ENCODE measurements around the gene F8. TPM values are rescaled to one million over a fixed set of nuclear protein-coding genes. Genes with fewer than 3 reads are reported as not detected.

The F8 gene
- total and polyA plus RNA-seq, 9 of the 15 experiments (the other 6 are each of a cell fraction or from before 2014, with no cell fraction given) = 0.41 to 3.8 (median 0.91) TPM

DNA sequence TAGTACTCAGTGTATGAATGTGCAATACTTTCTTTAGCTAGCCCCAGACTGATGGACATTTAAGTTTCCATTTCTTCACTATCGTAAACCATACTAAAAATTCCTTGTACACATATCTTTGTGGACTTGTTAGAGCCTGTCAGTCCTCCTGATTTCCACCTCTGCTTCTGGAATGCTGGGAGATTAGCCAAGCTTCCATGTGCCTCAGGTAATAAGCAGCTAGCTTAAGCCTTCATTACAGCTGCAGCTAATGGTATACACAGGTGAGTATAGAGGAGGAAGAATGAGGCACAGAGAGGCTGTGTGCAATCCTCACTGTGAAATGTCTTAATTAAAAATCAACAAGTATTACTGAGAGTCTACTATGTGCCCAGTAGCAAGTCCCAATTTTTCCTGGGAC, 197.9 kb downstream of the F8 start (continued):
- TF ChIP-seq, protein P1, sequence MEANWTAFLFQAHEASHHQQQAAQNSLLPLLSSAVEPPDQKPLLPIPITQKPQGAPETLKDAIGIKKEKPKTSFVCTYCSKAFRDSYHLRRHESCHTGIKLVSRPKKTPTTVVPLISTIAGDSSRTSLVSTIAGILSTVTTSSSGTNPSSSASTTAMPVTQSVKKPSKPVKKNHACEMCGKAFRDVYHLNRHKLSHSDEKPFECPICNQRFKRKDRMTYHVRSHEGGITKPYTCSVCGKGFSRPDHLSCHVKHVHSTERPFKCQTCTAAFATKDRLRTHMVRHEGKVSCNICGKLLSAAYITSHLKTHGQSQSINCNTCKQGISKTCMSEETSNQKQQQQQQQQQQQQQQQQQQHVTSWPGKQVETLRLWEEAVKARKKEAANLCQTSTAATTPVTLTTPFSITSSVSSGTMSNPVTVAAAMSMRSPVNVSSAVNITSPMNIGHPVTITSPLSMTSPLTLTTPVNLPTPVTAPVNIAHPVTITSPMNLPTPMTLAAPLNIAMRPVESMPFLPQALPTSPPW (CRISPR knock-in tag; IDR thresholded peaks at IDR 0.05) = no peak
- no peak for TF ChIP-seq C11orf30 (IDR thresholded peaks at IDR 0.05; ENCODE audit: low read depth)
- TF ChIP-seq CCNT2 (IDR thresholded peaks at IDR 0.05; ENCODE audit: borderline replicate concordance, extremely low read depth, insufficient read length, low read depth, low read length) = no peak
- TF ChIP-seq U2AF2 (optimal IDR thresholded peaks at IDR 0.05; ENCODE audit: low read depth, low read length) = no peak

DNA sequence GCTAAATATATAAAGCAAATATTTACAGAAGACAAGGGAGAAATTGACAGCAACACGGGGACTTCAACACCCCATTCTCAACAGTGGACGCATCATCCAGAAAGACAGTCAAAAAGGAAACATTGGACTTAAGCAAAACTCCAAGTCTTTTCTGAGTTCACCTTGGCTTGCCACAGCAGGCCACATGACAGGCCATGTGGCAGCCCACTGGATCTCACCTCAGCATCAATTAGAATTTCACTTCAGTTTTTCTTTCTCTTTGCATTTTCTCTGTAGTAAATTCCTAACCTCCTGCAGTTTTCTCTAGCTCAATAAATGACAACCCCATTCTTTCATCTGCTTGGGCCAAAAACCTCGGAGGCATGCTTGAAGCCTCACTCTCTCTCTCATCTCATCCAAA, 200.5 kb downstream of the F8 start:
- H2AFZ ChIP-seq (ENCODE audit: low read depth, low read length) = peak overlapping the region; percentile 83
- no peaks in the 10 kb centered on the region for H3K9me3 ChIP-seq (replicated peaks; ENCODE audit: control insufficient read depth, insufficient read depth, low read depth, low read length)
- ChIA-PET POLR2A (interaction anchor here (0.8 to 1.3 kb wide), 3 partner anchors 10 to 52 kb away, joined by 3 to 7 read pairs (median 4); no protein-coding TSS in a partner anchor), CTCF (ENCODE audit: low intra/inter-chr PET ratio) (interaction anchor here (0.6 kb wide), 1 partner anchor 134 kb away, joined by 3 read pairs; no protein-coding TSS in a partner anchor)
- H3K9ac ChIP-seq (ENCODE audit: insufficient read depth in 1 of 2, low read depth in 2 of 2, low read length in 2 of 2) = no peak overlapping the region; a peak in 1 of 4 replicates
- H3K27ac ChIP-seq (ENCODE audit: extremely low read depth, low read depth, low read length) = peak overlapping the region; percentile 50
- DNase-seq (ENCODE audit: extremely low read depth in 1 of 4, low spot score in 3 of 4) (no peak), ATAC-seq (no peak), FAIRE-seq (no peak)
- H3K4me1 ChIP-seq (replicated peaks in 1 of 2; ENCODE audit: control insufficient read depth in 2 of 2, insufficient read depth in 2 of 2, low read length in 2 of 2) = peaks cover 21 to 37% of the 10 kb centered on the region in 2 experiments; a peak in 4 of 5 replicates
- H3K9me1 ChIP-seq (ENCODE audit: control insufficient read depth, insufficient read depth, low read length) = no peaks in the 10 kb centered on the region
- intact Hi-C loops (cut with micrococcal nuclease) = no loop called here
- in situ Hi-C loops (cut with MboI) = no loop called here
- H3K36me3 ChIP-seq (ENCODE audit: control insufficient read depth, insufficient read depth, low read length) = no peaks in the 10 kb centered on the region
- peaks cover 9% of the 10 kb centered on the region; the same call in 1 of the 3 replicates for H3K79me2 ChIP-seq (ENCODE audit: control insufficient read depth, insufficient read depth, low read length)
- no TSS peak for BruUV-seq (replicated peaks)
- 65% methylated on average over 3 of the region's 3 CpGs for WGBS (ENCODE audit: insufficient coverage, low coverage, missing lambda C conversion rate)
- H3K27me3 ChIP-seq (ENCODE audit: control insufficient read depth in 2 of 2, insufficient read depth in 2 of 2, low read length in 2 of 2) = no peaks in the 10 kb centered on the region
- H3K4me3 ChIP-seq = no peak overlapping the region
- H4K20me1 ChIP-seq (replicated peaks; ENCODE audit: control insufficient read depth, insufficient read depth, low read length) = no peaks in the 10 kb centered on the region
- H3K4me2 ChIP-seq (ENCODE audit: insufficient read depth, low read length) = peak overlapping the region; percentile 24; the same call in 1 of the 2 replicates
- TF ChIP-seq SRSF1 (IDR thresholded peaks at IDR 0.05; ENCODE audit: low read depth, low read length) (no peak), L3MBTL2 (IDR thresholded peaks at IDR 0.05) (peak; percentile 29; the same call in 1 of the 2 replicates)
- TF ChIP-seq, protein P2, sequence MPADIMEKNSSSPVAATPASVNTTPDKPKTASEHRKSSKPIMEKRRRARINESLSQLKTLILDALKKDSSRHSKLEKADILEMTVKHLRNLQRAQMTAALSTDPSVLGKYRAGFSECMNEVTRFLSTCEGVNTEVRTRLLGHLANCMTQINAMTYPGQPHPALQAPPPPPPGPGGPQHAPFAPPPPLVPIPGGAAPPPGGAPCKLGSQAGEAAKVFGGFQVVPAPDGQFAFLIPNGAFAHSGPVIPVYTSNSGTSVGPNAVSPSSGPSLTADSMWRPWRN (IDR thresholded peaks at IDR 0.05; ENCODE audit: low read depth) = no peak
- TF ChIP-seq, protein P3, sequence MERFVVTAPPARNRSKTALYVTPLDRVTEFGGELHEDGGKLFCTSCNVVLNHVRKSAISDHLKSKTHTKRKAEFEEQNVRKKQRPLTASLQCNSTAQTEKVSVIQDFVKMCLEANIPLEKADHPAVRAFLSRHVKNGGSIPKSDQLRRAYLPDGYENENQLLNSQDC (CRISPR knock-in tag; IDR thresholded peaks at IDR 0.05) = no peak

All from K562 (cell line).